GM19397 (cell line): ENCODE results near the gene RNF138.
"Not testable (repeated sequence)": the region's sequence is repeated elsewhere in the genome, so short reads cannot be mapped to it uniquely, and the experiment has no call there.

Experiments
- ATAC-seq: cut with Tn5 transposase; IDR thresholded peaks from one replicate; pipeline ENCODE4 v1.9.1; 2021; ENCODE audit warnings: mild to moderate bottlenecking, moderate library complexity; ENCODE audit not compliant: unreplicated experiment

The RNF138 gene, protein sequence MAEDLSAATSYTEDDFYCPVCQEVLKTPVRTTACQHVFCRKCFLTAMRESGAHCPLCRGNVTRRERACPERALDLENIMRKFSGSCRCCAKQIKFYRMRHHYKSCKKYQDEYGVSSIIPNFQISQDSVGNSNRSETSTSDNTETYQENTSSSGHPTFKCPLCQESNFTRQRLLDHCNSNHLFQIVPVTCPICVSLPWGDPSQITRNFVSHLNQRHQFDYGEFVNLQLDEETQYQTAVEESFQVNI

GRCh38 chr18:32091724-32092421 is at the start of gene RNF138:
RNF138 (plus strand) TSS chr18:32091874; CDS start chr18:32092777, 903 bp downstream.
- peak; percentile 55 for ATAC-seq

- ATAC-seq = no peak
Observed at GRCh38 chr18:32042337-32042736, 49.3 kb upstream of the RNF138 start.

- peak; percentile 82 for ATAC-seq
Observed at GRCh38 chr18:32048507-32049091, 43.1 kb upstream of the RNF138 start.

GRCh38 chr18:32049393-32050171 is 42.1 kb upstream of the RNF138 start:
- no peak for ATAC-seq

DNA sequence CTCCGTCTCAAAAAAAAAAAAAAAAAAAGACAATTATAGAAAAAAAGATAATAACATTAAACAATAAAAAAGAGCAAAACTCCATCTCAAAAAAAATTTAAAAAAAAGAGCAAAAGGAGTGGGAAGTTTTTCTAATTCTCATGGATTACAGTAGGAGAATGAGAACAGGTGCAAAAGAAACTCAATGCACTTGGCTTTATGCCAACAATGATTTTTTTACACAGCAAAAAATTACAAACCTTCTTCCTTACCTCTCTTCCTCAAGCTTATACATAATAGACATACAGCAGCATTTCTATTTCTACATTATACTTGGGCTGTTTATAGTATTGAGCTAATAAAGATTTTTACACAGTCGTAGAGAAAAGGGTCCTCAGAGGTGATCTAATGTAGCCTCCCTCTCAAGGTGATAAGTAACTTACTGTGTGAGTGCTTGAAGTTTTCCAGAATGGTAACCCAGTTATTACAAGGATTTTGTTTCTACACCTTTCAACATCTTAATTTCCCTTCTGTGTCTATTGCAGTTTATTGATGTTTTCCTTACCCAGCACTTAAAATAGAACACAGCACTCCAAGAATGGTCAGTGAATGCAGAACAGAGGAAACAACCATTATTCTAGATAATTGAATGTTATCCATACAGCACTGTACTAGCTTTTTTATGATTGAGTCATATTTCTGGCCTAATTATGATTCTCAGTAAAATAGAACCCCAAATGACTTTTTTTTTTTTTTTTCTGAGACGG is 34.9 kb upstream of the RNF138 start:
- no peak for ATAC-seq

- ATAC-seq = no peak
Observed at GRCh38 chr18:32057624-32058165, 34.0 kb upstream of the RNF138 start.

DNA sequence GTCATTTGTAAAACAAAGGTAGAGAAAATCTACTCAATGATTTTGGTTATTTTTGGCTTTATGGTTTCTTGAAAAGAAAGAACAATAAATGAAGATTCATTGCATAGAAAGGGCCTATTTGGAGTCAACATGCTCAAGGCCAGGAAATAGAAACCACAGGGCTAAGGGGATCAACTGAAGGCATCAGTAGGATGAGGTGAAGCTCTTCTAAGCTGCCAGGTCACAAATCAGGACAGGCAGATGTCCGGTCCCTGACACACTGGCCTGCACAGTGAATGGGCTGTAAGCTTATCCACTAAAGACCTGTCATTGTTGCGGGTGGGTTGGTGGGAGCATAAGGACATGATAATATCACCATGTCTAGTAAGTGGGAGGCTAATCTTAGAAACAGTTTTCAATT is 31.6 kb upstream of the RNF138 start:
- ATAC-seq = no peak

DNA sequence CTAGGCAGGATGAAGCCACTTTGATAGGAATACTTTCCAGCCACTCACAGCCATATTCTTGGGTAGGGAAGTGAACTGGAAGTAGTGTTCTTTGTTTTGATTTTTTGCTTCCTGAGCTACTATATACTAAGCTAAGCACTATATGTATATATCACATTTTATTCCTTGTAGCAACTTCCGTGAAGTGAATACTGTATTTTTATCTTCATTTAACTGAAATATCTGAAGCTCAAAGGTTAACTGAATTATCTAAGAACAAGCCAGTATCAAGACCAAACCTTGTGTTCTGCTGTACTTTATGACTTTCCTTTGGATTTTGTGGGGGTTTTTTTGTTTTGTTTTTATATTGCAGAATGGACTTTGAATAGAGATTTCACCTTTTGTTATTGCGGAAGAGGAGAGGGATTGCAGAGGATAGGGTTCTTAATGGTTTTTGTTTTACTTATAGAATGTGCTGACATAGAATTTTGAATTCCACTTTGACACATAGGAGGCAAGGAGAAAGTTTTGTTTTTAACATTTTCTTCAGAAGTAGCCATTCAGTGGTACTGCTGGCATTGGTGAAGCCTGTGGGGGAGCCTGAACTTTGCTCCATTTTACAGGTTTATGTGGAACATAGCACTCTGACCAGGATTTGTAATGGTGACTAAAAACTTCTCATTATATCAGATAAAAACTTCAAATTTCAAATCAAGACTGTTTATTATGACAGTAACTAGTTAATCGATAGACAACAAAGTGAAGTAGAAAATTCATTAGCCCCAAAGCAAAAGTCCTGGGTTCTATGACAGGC is 24.1 kb upstream of the RNF138 start:
- no peak for ATAC-seq

GRCh38 chr18:32072321-32072720 is 19.4 kb upstream of the RNF138 start:
- ATAC-seq = no peak

DNA sequence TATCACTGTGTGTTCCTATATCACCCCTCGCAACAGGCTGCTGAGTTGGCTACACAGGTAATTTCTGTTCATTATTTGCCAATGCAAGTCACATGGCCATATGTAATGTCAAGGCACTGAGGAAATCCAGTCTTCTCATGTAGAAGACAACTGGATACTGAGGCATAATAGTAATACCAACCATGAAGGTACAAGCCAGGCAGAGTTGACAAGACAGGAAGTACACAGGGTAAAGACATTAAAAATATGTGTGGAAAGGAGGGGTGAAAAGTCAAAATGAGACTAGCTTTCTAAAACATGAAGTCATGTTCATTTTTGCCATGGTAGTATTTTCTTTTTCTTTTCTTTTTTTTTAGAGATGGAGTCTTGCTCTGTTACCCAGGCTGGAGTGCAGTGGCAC is 17.5 kb upstream of the RNF138 start:
- ATAC-seq = no peak

- ATAC-seq = no peak
Observed at GRCh38 chr18:32078845-32079244, 12.8 kb upstream of the RNF138 start.

GRCh38 chr18:32081881-32082280 is 9.8 kb upstream of the RNF138 start:
- no peak for ATAC-seq

DNA sequence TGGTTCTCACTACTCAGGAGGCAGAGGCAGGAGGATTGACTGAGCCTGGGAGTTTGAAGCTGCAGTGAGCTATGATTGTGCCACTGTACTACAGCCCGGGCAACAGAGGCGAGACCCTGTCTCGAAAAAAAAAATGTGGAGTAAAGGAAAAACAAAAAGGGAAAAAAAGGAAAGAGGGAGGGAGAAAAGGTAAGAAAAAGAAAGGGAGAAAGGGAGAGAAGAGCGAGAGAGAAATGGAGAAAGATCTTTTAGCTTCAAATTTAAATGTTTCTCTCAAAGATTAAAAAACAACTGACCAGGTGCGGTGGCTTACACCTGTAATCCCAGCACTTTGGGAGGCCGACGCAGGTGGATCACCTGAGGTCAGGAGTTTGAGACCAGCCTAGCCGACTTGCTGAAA is 7.9 kb upstream of the RNF138 start:
- ATAC-seq = no peak

DNA sequence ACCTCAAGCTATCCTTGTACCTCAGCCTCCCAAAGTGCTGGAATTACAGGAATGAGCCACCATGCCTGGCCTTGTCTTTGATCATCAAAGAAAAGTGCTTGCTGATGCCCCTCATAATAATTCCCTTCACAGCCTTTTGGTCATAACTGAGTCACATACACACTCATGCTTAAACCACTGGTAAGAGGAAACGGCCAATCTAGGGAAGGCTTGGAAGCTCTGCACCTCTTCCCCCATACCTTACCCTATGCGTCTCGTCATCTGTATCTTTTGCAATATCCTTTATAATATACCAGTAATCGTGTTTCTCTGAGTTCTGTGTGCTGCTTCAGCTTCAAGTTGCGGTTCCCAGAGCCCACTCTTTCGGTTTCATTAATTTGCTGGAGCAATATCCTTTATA is 4.8 kb upstream of the RNF138 start:
- ATAC-seq = no peak

DNA sequence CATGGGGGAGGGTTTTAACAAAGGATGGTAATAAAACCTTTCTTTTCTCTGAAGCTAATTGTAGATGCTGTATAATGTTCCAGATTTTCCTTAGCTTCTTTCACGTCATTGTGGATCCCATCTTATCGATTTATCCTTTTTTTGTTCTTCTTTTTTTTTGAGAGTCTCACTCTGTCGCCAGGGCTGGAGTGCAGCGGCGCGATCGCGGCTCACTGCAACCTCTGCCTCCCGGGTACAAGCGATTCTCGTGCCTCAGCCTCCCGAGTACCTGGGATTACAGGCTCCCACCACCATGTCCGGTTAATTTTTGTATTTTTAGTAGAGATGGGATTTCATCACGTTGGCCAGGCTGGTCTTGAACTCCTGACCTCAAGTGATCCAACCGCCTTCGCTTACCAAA is 843 bp upstream of the RNF138 start:
- ATAC-seq = not testable (repeated sequence)

- ATAC-seq = no peak
Observed at GRCh38 chr18:32091325-32091723, 350 bp upstream of the RNF138 start.

- peak; percentile 83 for ATAC-seq
Observed at GRCh38 chr18:32092422-32093101, 888 bp downstream of the RNF138 start.

DNA sequence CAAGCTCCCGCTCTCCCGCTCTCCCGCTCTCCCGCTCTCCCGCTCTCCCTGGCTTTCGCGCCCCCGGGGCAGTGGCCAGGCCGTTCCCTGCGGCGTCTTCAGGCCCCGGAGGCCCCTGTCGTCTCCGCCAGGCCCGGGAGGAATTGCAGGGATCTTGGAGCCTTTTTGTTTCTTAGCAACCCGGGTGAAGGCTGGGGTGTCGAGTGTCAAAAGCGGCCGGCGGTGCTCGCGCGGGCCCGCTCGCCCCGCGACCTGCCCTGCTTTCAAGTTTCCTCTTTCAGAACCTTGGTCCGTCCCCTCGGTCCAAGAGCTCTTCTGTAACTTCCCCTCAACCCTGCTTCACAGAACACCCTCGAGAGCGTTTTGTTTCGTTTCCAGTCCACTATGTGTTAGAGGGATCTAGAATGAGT is 1.4 kb downstream of the RNF138 start:
- ATAC-seq = peak; percentile 25

DNA sequence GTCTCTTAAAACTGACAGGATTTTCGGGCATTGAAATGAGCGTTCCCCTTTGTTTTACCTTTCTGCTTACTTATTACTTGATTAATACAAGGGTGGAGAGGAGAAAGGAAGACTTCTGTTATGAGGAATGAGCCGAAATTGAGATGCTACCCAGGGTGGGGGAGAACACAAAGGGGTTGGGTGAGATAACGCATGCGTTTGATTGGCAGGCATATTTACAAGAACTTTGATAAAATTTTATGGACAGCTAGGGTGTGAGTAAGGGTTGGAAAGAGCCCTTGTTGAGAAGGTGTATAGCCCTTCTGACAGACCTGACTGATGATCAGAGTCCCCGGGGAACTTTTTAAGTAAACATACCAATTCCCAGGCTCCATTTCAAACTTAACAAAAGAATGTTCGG is 1.8 kb downstream of the RNF138 start:
- ATAC-seq = no peak
